Measurements from ENCODE around the gene OR2V1.
"Not testable (repeated sequence)": the region's sequence is repeated elsewhere in the genome, so short reads cannot be mapped to it uniquely, and the experiment has no call there.

Gene OR2V1

DNA sequence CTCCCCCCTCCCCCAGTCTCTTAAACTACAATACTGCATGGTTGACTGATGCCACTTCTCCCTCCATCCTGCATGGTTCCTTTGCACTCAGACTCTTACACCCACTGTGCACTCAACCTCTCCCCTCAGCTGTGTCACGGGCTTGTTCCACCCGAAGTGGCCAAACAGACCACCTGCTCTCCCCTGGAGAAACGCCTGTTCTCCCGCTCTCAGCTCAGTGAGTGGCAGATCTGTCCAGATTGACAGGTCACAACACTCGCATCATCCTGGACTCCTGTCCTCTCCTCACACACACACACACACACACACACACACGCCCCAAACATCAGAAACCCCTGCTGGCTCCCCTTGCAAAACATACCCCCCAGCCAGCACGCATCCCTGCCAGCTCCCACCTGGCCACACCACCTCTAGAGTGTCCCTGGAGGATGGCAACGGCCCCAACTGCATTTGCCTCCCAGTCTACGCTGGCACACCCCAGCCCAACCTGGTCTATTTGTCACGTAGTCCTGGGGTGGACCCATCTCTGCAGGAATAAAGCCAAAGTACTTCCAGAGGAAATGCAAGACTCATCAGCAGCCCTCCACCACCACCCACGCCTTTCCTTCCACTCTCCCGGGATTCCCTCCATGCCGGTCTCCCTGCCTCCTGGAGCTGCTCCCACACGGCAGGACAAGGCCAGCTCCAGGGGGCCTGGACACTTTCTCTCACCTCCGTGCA is 2.9 kb downstream of the OR2V1 start:
- no peak for DNase-seq (ENCODE audit: low spot score)
- H3K27me3 Mint-ChIP-seq (ENCODE audit: low read depth) = peaks cover 24% of the 10 kb centered on the region

DNA sequence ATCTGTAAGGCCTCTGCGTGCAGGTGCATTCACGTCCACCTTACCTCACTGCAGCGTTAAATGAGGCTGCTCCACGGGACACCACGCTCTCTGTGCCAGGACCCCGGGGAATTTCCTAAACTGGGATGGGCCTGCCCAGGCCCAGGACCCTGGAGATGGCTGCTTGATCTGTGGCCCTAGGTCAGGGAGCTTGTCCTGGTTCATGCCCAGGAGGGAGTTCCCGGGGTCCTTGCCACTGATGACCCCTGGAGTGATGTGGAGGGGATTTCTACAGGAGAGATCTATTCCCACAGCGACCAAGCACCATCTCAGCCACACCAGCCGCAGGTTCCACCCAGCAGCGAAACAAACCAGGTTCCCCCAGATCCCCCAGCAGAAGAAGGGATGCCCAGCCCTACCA is 3.5 kb downstream of the OR2V1 start:
- Mint-ChIP-seq H3K27ac (no peak overlapping the region), H3K4me3 (no peak overlapping the region), H3K27me3 (ENCODE audit: low read depth) (peaks cover 24% of the 10 kb centered on the region), H3K9me3 (no peaks in the 10 kb centered on the region), H3K36me3 (ENCODE audit: low read depth) (no peaks in the 10 kb centered on the region), H3K4me1 (ENCODE audit: low read depth) (no peaks in the 10 kb centered on the region)
- DNase-seq (ENCODE audit: low spot score) = no peak

More for the DNA sequence above, 2.9 kb downstream of the OR2V1 start:
- H3K27ac Mint-ChIP-seq = no peak overlapping the region
- H3K4me3 Mint-ChIP-seq = no peak overlapping the region
- no peaks in the 10 kb centered on the region for H3K36me3 Mint-ChIP-seq (ENCODE audit: low read depth)
- H3K9me3 Mint-ChIP-seq = no peaks in the 10 kb centered on the region
- H3K4me1 Mint-ChIP-seq (ENCODE audit: low read depth) = no peaks in the 10 kb centered on the region

DNA sequence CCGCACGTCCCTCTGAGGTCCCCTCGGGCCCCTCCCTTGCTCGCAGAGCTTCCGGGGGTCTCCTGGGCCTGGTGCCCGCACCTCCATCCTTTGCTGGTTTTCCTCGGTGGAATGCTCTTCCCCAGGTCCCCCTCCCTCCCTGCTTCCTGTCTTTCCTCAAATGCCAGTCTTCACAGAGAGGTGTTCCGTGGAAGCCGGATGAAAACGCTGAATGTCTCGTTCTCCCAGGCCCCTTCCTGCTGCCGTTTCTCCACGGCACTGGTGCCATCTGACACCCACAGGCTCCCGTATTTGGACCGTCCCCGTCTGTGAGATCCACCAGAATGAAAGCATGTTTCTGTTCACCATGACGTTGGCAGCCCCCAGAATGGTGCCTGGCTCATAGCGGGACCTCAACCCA is 4.1 kb downstream of the OR2V1 start:
- Mint-ChIP-seq H3K4me3 (no peak overlapping the region), H3K4me1 (ENCODE audit: low read depth) (no peaks in the 10 kb centered on the region), H3K9me3 (no peaks in the 10 kb centered on the region), H3K27ac (no peak overlapping the region), H3K27me3 (ENCODE audit: low read depth) (peaks cover 27% of the 10 kb centered on the region), H3K36me3 (ENCODE audit: low read depth) (no peaks in the 10 kb centered on the region)
- no peak for DNase-seq (ENCODE audit: low spot score)

DNA sequence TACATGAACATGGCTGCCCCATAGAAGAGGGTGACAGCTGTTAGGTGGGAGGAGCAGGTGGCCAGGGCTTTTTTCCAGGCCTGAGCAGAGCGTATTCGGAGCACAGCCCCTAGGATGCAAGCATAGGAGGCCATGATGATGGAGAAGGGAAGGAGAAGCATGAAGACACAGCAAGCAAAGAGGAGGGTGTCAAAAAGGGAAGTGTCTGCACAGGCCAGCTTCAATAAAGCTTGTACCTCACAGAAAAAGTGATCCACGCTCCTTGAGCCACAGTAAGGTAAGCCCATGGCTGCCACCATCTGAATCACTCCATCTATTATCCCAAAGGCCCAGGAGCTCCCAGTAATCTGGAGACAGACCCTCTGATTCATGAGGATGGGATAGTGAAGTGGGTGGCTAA is 6.4 kb downstream of the OR2V1 start:
- Mint-ChIP-seq H3K9me3 (no peaks in the 10 kb centered on the region), H3K4me1 (ENCODE audit: low read depth) (no peaks in the 10 kb centered on the region), H3K27ac (no peak overlapping the region), H3K36me3 (ENCODE audit: low read depth) (no peaks in the 10 kb centered on the region), H3K4me3 (no peak overlapping the region), H3K27me3 (ENCODE audit: low read depth) (peaks cover 28% of the 10 kb centered on the region)
- DNase-seq (ENCODE audit: low spot score) = no peak

DNA sequence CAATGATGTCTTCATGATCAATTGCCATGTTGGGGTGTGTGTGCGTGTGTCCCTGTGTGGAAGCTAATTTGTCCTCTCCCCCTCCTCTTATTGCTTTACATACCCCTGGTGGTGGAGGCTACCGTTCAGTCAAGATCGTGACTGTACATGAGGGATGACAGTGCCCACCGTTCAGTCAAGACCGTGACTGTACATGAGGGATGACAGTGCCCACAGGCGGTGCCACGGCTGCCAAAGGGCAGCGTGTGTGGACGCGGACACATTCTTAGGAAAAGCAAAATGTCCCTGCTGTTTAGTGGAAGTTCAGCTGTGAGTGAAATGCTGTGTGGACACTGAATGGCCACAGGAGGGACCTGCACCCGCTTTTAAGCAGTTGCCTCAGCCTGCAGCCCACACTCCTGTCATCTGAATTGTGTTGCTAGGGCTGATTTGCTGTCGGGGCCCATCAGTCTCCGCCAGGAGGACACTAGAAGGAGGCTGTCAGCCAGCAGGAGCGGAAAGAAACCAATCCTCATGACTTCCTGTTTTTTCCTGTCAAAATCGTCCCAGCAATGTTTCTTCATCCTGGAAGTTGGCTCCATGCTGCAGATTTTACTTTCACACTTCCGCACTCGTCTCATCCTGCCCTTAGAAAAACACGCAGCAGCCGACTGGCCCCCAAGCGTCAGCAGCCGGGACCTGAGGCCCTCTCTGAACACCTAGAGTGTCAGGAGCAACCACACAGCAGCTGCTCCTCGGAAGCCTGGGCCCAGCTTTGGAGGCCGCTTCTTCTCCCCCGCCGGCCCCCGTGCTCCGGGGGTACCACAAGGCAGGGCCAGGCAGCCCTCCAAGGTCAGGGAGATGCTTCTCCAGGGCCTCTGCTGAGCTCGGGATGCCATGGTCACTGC is 9.1 kb downstream of the OR2V1 start:
- Mint-ChIP-seq H3K9me3 (no peaks in the 10 kb centered on the region), H3K4me1 (ENCODE audit: low read depth) (no peaks in the 10 kb centered on the region), H3K27ac (no peak overlapping the region), H3K27me3 (ENCODE audit: low read depth) (peaks cover 41% of the 10 kb centered on the region), H3K36me3 (ENCODE audit: low read depth) (no peaks in the 10 kb centered on the region), H3K4me3 (no peak overlapping the region)
- no peak for DNase-seq (ENCODE audit: low spot score)

DNA sequence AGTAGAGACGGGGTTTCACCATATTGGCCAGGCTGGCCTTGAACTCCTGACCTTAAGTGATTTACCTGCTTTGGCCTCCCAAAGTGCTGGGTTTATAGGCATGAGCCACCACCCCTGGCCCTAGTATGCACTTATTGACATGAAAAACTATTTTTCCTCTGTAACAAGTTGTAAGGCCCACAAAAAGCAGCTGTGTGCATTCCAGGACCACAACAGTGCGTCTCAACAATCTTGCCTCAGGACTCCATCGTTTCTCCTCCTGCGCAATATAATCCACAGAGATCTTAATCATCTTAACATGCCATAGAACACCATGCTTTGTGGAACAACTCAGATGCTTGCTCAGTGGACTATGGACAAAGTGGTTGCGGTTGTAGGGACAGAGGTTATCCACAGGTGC is 10.2 kb downstream of the OR2V1 start:
- H3K27me3 Mint-ChIP-seq (ENCODE audit: low read depth) = peaks cover 50% of the 10 kb centered on the region

GRCh38 chr5:181120306-181120705 is 10.7 kb downstream of the OR2V1 start:
- DNase-seq (ENCODE audit: low spot score) = no peak
- peaks cover 3% of the 10 kb centered on the region for H3K4me1 Mint-ChIP-seq (ENCODE audit: low read depth)
- H3K36me3 Mint-ChIP-seq (ENCODE audit: low read depth) = no peaks in the 10 kb centered on the region
- H3K4me3 Mint-ChIP-seq = no peak overlapping the region
- H3K27me3 Mint-ChIP-seq (ENCODE audit: low read depth) = peaks cover 55% of the 10 kb centered on the region
- H3K27ac Mint-ChIP-seq = no peak overlapping the region
- H3K9me3 Mint-ChIP-seq = no peaks in the 10 kb centered on the region

More for the DNA sequence above, 10.2 kb downstream of the OR2V1 start:
- Mint-ChIP-seq H3K4me1 (ENCODE audit: low read depth) (no peaks in the 10 kb centered on the region), H3K27ac (no peak overlapping the region), H3K4me3 (no peak overlapping the region), H3K36me3 (ENCODE audit: low read depth) (no peaks in the 10 kb centered on the region), H3K9me3 (no peaks in the 10 kb centered on the region)
- no peak for DNase-seq (ENCODE audit: low spot score)

GRCh38 chr5:181119105-181119504 is 11.9 kb downstream of the OR2V1 start:
- Mint-ChIP-seq H3K9me3 (no peaks in the 10 kb centered on the region), H3K27me3 (ENCODE audit: low read depth) (peaks cover 63% of the 10 kb centered on the region), H3K27ac (no peak overlapping the region), H3K36me3 (ENCODE audit: low read depth) (no peaks in the 10 kb centered on the region), H3K4me1 (ENCODE audit: low read depth) (peaks cover 5% of the 10 kb centered on the region), H3K4me3 (no peak overlapping the region)
- DNase-seq (ENCODE audit: low spot score) = no peak

DNA sequence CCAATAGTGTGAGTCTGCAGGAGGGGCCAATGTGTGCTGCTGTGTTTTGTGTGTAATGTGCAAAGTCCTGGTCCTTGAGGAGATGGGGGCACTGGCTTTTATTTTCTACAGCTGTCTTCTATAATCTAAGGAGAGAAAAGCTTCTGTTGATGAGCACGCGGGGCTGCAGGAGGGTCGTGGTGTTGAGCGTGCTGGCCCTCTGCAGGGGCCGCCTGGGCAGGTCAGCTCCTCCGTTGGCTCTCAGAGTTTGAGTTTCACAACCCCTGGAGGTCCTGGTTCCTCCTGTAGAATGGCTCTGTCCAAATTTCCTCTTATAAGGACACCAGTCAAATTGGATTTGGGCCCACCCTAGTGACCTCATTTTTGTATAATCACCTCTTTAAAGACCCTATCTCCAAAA is 12.6 kb downstream of the OR2V1 start:
- no peak for DNase-seq (ENCODE audit: low spot score)
- H3K27me3 Mint-ChIP-seq (ENCODE audit: low read depth) = peaks cover 66% of the 10 kb centered on the region
- no peak overlapping the region for H3K4me3 Mint-ChIP-seq
- no peaks in the 10 kb centered on the region for H3K36me3 Mint-ChIP-seq (ENCODE audit: low read depth)
- H3K27ac Mint-ChIP-seq = no peak overlapping the region
- H3K9me3 Mint-ChIP-seq = no peaks in the 10 kb centered on the region
- peaks cover 5% of the 10 kb centered on the region for H3K4me1 Mint-ChIP-seq (ENCODE audit: low read depth)

DNA sequence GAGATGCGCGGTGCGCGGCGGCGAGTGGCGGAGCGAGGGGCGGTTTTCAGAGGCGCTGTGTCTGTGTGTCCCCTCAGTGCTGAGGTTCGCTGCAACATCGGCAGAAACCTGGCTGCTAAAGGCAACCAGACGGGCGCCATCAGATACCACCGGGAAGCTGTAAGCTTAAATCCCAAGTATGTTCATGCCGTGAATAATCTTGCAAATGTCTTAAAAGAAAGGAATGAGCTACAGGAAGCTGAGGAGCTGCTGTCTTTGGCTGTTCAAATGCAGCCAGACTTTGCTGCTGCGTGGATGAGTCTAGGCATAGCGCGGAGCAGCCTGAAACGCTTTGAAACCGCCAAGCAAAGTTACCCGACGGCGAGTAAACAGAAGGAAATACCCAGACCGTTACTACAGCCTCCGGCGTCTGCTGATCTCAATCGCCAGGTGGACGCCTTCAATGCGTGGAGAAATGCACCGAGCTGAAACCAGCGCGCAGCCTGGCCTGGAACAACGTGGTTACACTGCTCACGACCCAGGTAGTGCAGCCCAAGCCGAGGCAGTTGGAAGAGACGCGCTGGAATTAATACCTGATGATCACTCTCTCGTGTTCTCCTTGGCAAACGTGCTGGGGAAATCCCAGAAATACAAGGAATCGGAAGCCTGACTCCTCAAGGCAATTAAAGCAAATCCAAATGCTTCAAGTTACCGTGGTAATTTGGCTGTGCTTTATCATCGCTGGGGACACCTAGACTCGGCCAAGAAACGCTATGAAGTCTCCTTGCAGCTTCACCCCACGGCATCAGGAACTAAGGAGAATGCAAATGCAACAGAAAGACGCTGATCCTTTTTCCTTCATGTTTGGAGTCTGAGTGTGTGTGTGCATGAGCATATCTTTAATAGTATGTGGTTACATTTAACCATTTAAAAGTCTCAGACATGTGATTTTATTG is 15.9 kb downstream of the OR2V1 start:
- Mint-ChIP-seq H3K36me3 (ENCODE audit: low read depth) (no peaks in the 10 kb centered on the region), H3K9me3 (no peaks in the 10 kb centered on the region), H3K27me3 (ENCODE audit: low read depth) (peaks cover 55% of the 10 kb centered on the region), H3K4me1 (ENCODE audit: low read depth) (peaks cover 5% of the 10 kb centered on the region), H3K4me3 (peak overlapping the region; percentile 43), H3K27ac (no peak overlapping the region)
- no peak for DNase-seq (ENCODE audit: low spot score)

- H3K27me3 Mint-ChIP-seq (ENCODE audit: low read depth) = peaks cover 55% of the 10 kb centered on the region
- H3K27ac Mint-ChIP-seq = no peak overlapping the region
- no peaks in the 10 kb centered on the region for H3K36me3 Mint-ChIP-seq (ENCODE audit: low read depth)
- H3K9me3 Mint-ChIP-seq = no peaks in the 10 kb centered on the region
- H3K4me1 Mint-ChIP-seq (ENCODE audit: low read depth) = peaks cover 5% of the 10 kb centered on the region
- peak overlapping the region; percentile 43 for H3K4me3 Mint-ChIP-seq
- DNase-seq (ENCODE audit: low spot score) = no peak
These were observed 16.6 kb downstream of the OR2V1 start for GRCh38 chr5:181114284-181114843.

- not testable (repeated sequence) for H3K4me1 Mint-ChIP-seq (ENCODE audit: low read depth); H3K4me3 Mint-ChIP-seq; H3K27ac Mint-ChIP-seq; H3K36me3 Mint-ChIP-seq (ENCODE audit: low read depth); H3K9me3 Mint-ChIP-seq; DNase-seq (ENCODE audit: low spot score)
- H3K27me3 Mint-ChIP-seq (ENCODE audit: low read depth) = peaks cover 52% of the 10 kb centered on the region
These were observed 17.4 kb downstream of the OR2V1 start for GRCh38 chr5:181113572-181113971.

GRCh38 chr5:181112476-181112875 is 18.5 kb downstream of the OR2V1 start:
- no peak for DNase-seq (ENCODE audit: low spot score)
- no peak overlapping the region for H3K27ac Mint-ChIP-seq
- H3K36me3 Mint-ChIP-seq (ENCODE audit: low read depth) = no peaks in the 10 kb centered on the region
- H3K9me3 Mint-ChIP-seq = no peaks in the 10 kb centered on the region
- H3K4me1 Mint-ChIP-seq (ENCODE audit: low read depth) = peaks cover 5% of the 10 kb centered on the region
- no peak overlapping the region for H3K4me3 Mint-ChIP-seq
- H3K27me3 Mint-ChIP-seq (ENCODE audit: low read depth) = peaks cover 47% of the 10 kb centered on the region
